SW480 (cell line): ENCODE data around the gene PLVAP.
"Not testable (repeated sequence)": the region's sequence is repeated elsewhere in the genome, so short reads cannot be mapped to it uniquely, and the experiment has no call there.

Experiments
- DNase-seq: peaks from one replicate; pipeline ENCODE4 v3.0.0-alpha.2; 2016; ENCODE audit warnings: low spot score

The PLVAP gene

GRCh38 chr19:17398902-17399527 lies 21.9 kb upstream of the PLVAP start:
- no peak for DNase-seq

- DNase-seq = no peak
These were observed 17.8 kb upstream of the PLVAP start for GRCh38 chr19:17394891-17395415.

GRCh38 chr19:17393914-17394313 lies 16.8 kb upstream of the PLVAP start, which contains the start of gene CCDC194:
TSS of gene CCDC194 (minus strand) at chr19:17394196. CDS start at chr19:17394158, 38 bp downstream.
- no peak for DNase-seq

GRCh38 chr19:17393002-17393401 lies 15.9 kb upstream of the PLVAP start:
- DNase-seq = no peak

DNA sequence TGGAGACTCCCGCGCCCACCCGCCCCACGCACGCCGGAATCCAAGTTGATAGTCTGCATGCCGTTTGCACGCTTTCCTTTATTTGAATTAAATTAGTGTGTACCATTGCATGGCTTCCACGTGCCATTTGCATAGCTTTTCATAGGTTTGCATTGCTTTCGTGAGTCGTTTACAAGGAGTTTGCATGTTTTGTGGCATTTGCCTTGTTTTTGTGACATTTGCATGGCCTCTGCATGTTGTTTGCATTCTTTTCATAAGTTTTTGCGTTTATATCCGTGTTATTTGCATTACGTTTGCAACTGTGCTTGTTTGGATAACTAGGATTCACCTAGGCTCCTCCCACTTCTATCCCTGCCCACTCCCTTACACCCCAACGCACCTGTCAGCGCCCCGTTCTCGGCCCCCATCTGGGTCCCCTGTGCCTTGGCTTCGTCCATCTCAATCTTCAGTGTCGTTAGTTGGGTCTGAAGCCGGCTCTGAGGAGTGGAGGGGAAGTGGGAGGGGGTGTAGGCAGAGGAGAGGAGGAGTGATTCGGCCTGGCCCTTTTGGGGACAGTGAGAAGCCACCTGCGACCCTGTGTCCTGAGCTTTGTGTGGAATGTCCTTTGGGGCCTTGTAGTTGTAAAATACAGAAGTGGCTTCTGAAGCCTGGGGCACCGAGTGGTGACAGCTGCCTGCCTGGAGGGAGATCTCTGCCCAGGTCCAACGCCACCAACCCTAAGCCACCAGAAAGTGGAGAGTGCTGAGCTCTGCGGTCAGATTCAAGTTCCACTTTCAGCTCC lies 14.4 kb upstream of the PLVAP start:
- DNase-seq = no peak

- DNase-seq = peak; percentile 85
These were observed 13.7 kb upstream of the PLVAP start for GRCh38 chr19:17390665-17391370.

GRCh38 chr19:17389957-17390664 lies 13.0 kb upstream of the PLVAP start:
- no peak for DNase-seq

DNA sequence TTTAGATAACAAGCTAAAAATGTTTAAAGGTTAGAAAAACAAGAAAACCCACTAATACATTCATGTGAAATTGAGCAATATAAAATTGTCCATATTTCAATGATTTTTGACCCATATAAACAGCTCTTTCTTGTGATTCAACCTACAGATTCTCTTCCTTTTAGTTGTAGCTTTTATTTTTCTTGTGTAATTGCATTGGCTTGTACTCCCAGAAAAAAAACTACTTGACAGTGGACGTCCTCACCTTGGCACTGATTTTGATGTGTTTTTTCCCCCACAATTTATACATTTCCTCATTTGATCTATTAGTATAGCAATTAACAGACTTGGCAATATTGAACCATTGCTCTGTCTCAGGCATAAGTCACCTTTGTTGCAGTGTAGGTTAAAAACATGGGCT lies 12.1 kb upstream of the PLVAP start:
- no peak for DNase-seq

- DNase-seq = no peak
These were observed 8.9 kb upstream of the PLVAP start for GRCh38 chr19:17385878-17386611.

DNA sequence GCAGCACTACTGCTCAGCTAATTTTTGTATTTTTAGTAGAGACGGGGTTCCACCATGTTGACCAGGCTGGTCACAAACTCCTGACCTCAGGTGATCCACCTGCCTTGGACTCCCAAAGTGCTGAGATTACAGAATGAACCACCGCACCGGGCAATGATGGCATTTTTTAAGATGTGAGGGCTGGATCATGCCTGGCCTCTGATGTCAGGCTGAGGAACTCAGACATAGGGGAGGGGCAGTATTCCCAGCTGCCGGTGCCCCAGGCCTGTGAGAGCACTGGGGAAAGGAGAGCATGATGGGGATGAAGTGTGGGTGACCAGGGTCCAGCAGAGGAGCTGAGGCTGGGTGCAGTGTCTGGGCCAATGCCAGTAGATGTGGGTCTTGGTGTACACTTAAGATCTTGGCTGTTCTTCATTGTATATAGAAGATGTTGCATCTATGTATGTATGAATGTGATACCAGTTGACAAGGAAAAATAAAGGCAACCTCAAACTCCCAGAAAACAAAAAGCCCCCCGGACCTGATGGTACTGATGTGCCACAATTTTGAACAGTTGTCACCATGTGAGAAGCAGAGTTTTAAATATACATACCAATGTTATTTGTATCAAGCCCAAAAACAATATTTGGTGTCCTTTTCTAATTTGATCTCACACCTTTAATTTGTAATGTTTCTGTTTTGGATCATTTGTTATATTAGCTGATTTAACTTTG lies 3.4 kb upstream of the PLVAP start:
- no peak for DNase-seq

GRCh38 chr19:17379221-17379631 lies 2.1 kb upstream of the PLVAP start:
- no peak for DNase-seq

DNA sequence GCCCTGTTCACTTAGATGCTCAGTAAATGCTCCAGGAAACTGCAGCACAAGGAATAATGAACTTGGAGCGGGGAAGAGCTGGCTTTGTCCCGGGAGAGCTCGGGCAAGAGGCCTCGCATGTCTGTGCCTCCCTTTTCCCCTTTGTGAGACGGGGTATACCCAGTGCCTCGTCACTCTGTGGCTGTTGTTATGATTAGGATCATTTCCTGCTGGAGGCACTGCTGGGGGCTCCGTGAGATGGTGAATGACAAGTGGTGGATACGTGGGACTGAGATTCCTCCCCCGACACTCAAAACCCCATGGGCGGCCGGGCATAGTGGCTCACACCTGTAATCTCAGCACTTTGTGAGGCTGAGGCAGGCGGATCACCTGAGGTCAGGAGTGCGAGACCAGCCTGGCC lies 1.1 kb upstream of the PLVAP start:
- no peak for DNase-seq

GRCh38 chr19:17370026-17370587 lies 7.0 kb downstream of the PLVAP start:
- no peak for DNase-seq

DNA sequence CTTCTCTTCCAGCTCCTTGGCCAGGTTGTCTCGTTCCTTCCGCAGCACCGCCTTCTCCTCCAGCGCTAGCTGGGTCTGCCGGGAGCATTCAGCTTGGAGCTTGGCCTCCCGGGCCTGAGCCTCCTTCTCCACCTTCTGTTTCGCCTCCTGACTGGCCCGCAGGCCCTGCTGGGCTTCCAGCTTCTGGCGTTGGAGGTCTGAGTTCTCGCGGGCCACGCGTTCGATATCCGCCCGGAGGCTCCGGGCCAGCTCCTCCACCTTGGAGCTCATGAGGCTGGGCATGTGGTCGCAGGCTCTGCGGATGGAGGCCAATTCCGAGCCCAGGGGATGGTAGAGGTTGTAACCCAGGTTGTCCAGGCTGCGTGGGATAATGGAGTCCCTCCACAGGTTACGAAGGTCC lies 11.8 kb downstream of the PLVAP start:
- DNase-seq = no peak

DNA sequence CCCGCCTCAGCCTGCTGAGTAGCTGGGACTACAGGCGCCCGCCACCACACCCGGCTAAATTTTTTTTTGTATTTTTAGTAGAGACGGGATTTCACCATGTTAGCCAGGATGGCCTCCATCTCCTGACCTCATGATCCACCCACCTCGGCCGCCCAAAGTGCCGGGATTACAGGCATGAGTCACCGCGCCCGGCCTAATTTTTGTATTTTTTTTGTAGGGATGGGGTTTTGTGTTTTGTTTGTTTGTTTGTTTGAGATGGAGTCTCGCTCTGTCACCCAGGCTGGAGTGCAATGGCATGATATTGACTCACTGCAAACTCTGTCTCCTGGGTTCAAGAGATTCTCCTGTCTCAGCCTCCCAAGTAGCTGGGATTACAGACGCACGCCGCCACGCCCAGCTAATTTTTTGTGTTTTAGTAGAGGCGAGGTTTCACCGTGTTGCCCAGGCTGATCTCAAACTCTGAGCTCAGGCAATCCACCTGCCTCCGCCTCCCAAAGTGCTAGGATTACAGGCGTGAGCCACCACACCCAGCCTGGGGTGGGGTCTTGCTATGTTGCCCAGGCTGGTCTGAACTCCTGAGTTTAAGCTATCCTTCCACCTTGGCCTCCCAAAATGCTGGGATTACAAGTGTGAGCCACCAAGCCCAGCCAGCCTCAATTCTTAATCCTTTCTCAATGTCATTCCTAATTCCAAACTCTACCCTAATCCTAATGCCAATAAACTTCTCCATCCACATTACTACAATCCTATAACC lies 13.1 kb downstream of the PLVAP start:
- not testable (repeated sequence) for DNase-seq

DNA sequence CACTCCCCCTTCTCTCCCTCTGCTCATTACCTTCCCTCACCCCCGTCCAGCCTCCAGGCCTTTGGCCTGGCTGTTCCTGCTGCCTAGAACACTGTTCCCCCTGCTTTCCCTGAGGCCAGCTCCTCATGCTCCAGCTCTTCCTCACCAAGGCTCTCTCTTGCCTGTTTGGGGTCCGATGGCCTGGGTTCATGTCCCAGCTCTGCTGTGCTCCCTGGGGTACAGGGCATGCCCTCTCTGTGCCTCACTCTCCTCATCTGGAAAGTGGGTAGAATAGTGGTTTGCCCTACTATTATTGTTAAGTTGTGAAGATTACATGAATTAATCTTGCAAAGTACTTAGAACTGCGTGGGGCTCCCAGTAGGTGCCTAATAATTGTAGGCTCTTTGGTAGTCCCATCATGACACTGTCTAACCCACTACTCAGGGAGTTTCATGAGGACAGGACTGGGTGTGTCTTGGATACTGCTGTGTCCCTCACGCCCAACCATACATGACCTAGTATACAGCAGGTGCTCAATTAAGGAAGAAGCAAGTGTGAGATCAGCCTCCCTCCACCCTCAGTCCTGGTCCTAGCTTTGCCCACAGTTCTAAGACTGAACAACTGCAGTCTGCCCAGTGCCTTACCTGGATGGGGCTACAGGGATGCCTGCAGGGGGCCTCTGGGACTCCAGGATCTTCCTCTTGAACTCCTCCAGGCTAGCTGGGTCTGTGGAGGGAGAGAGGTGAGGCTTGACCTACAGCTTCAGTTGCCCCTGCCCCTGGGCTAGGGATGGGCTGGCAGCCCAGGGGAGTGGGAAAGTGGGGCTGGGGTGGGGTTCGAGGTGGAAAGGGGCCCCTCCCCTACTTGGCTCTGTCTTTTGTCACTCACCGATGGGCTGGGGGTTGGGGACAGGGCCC lies 17.0 kb downstream of the PLVAP start:
- no peak for DNase-seq

DNA sequence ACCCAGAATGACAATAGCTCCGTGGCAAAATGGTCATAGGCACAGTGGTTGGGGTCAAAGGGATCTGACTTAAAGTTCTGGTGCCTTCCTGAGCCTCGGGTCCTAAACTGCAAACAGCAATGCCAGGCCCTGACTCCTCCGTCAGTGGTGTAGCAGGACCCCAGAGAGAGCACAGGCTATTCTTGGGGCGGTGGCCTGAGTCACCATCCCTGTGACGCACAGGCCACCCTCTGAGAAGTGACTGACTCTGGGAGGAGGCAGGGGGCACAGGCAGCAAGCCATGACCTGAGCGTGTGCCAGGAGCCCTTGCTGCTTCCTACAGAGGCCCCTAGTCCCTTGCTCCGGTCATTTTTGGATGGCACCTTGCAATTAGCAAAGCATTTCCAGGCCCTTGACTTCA lies 18.7 kb downstream of the PLVAP start:
- DNase-seq = no peak

DNA sequence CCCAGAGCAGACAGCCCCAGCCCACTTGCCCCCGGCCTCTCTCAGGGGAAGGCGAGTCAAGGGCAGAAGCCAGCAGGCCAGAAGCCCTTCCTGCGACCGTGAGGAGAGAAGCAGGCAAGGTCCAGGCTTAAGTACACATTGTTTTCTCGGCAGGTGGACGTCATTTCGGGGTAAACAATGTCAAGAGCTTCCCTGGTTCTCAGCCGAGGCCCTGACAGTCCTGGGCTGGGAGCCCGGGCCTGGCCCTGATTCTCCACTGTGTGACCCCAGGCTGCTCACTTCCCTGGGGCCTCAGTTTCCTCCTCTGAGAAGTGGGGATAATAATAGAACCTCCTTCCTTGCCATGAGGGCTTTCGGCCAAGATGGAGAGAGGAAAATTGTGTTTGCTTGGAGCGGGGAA lies 19.4 kb downstream of the PLVAP start:
- DNase-seq = no peak
